HG03432 (cell line): ENCODE measurements around the gene AARS2.
"Not testable (repeated sequence)": the region's sequence is repeated elsewhere in the genome, so short reads cannot be mapped to it uniquely, and the experiment has no call there.

Source experiments
- ATAC-seq: cut with Tn5 transposase; IDR thresholded peaks from one replicate; pipeline ENCODE4 v1.9.1; 2021; ENCODE audit warnings: mild to moderate bottlenecking, moderate library complexity; ENCODE audit not compliant: unreplicated experiment

The AARS2 gene

GRCh38 chr6:44312901-44313788 is at the start of gene AARS2:
TSS of gene AARS2 (minus strand) at chr6:44313347. CDS start at chr6:44313323, 24 bp downstream.
- peak; percentile 92 for ATAC-seq

GRCh38 chr6:44361947-44362346 is 48.8 kb upstream of the AARS2 start:
- ATAC-seq = no peak

- no peak for ATAC-seq
Observed at GRCh38 chr6:44359973-44360372, 46.8 kb upstream of the AARS2 start.

GRCh38 chr6:44356487-44356886 is 43.3 kb upstream of the AARS2 start:
- ATAC-seq = no peak

- ATAC-seq = no peak
Observed at GRCh38 chr6:44355640-44356039, 42.5 kb upstream of the AARS2 start.

- ATAC-seq = no peak
Observed at GRCh38 chr6:44353336-44353735, 40.2 kb upstream of the AARS2 start.

- ATAC-seq = no peak
Observed at GRCh38 chr6:44352259-44352658, 39.1 kb upstream of the AARS2 start.

GRCh38 chr6:44350650-44350994 is 37.5 kb upstream of the AARS2 start:
- ATAC-seq = not testable (repeated sequence)

- no peak for ATAC-seq
Observed at GRCh38 chr6:44349904-44350649, 36.9 kb upstream of the AARS2 start.

- not testable (repeated sequence) for ATAC-seq
Observed at GRCh38 chr6:44346818-44347217, 33.7 kb upstream of the AARS2 start.

- ATAC-seq = no peak
Observed at GRCh38 chr6:44342489-44342888, 29.3 kb upstream of the AARS2 start, which contains the start of gene SPATS1. TSS of gene SPATS1 (plus strand) at chr6:44342650. CDS start at chr6:44343096, 446 bp downstream.

GRCh38 chr6:44342052-44342451 is 28.9 kb upstream of the AARS2 start:
- no peak for ATAC-seq

- ATAC-seq = no peak
Observed at GRCh38 chr6:44341095-44341890, 28.1 kb upstream of the AARS2 start.

GRCh38 chr6:44339763-44340625 is 26.8 kb upstream of the AARS2 start:
- ATAC-seq = no peak

- no peak for ATAC-seq
Observed at GRCh38 chr6:44339301-44339700, 26.2 kb upstream of the AARS2 start.

- ATAC-seq = peak; percentile 67
Observed at GRCh38 chr6:44338228-44339122, 25.3 kb upstream of the AARS2 start.

GRCh38 chr6:44335631-44336030 is 22.5 kb upstream of the AARS2 start:
- no peak for ATAC-seq

- ATAC-seq = no peak
Observed at GRCh38 chr6:44333942-44334341, 20.8 kb upstream of the AARS2 start.

- ATAC-seq = no peak
Observed at GRCh38 chr6:44333273-44333919, 20.2 kb upstream of the AARS2 start.
